Activated CD8-positive, alpha-beta memory T cell treated with anti-CD3 and anti-CD28 coated beads for 4 hours (primary cell): ENCODE measurements around the gene IRF4.

Source experiments
- DNase-seq, 2 donors: peaks; one replicate each; pipeline ENCODE4 v3.0.0-alpha.2; 2020; ENCODE audit warnings: low read depth in 2 of 2

Gene IRF4

DNA sequence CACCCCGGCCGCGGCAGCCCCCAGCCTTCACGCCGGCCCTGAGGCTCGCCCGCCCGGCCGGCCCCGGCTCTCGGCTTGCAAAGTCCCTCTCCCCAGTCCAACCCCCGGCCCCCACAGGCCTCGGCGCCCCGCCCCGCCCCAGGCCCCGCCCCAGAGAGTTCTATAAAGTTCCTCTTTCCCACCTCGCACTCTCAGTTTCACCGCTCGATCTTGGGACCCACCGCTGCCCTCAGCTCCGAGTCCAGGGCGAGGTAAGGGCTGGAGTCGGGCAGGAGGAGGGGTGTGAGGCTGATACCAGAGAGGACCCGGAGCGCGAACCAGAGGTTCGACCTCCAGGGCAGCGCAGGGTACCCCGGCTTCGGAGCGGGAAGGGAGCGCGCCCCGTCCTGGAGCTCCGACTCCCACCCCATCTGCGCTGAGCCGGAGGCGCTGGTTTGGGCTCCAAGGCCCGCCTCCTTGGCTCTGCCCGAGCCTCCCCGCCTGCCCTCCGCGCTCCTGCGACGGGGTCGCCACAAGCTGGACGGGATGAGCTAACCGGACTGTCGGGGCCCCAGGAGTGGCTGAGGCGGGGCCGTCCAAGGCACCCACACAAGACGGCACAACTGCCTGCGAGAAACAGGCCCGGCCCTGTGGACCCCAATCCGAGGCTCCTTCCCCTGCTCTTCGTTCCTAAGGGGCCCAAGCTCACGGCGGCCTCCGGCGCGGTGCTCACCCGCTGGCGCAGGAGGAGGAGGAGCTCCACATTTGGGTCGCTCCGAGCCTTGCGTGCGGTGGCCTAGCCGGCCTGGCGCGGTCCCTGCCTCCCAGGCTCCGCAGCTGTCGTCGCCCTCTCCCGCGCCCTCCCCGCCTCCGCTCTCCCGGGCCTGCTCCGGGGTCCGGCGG is at the start of gene IRF4:
TSS of gene IRF4 (plus strand) at position 194 of the 882 bp plus-strand sequence. CDS start 1,401 bp downstream, outside the sequence.
- peak; percentile 61 for DNase-seq

GRCh38 chr6:341914-342831 is 49.4 kb upstream of the IRF4 start:
- DNase-seq, result no peak

GRCh38 chr6:342832-343179 is 48.7 kb upstream of the IRF4 start:
- DNase-seq, result no peak

- no peak for DNase-seq
Measured at GRCh38 chr6:343226-343935, 48.2 kb upstream of the IRF4 start.

DNA sequence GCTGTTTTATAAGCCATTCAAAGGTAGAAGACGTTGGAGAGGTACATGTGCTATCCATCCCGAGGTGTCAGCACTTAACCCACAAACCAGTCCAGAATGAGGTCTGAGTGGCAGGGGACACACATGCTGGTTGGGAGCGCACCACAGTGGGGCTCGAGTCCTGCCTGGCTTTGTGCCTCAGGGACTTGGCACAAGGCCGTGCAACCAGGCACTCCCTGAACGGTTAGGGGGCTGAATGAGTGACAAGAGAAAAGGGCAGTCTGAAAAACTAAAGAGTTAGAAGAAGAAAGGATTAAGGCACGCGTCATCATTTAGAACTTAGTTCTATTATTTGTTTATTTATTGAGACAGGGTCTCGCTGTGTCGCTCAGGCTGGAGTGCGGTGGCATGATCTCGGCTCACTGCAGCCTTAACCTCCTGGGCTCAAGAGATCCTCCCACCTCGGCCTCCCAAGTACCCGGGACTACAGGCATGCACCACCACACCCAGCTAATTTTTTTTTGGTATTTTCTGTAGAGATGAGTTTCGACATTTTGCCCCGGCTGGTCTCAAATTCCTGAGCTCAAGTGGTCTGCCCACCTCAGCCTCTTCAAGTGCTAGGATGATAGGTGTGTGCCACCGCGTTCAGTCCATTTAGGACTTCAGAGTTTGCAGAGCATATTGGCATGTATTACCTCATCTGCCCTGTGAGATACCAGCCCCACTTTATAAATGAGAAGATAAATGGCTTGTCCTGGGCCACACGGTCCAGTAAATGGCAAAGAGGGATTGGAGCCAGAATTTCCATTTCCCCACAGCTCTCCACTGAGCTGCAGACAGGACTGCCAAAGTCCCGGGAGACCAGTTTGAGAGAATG is 47.4 kb upstream of the IRF4 start:
- DNase-seq, result no peak

- DNase-seq, result no peak
Measured at GRCh38 chr6:344816-345340, 46.7 kb upstream of the IRF4 start.

DNA sequence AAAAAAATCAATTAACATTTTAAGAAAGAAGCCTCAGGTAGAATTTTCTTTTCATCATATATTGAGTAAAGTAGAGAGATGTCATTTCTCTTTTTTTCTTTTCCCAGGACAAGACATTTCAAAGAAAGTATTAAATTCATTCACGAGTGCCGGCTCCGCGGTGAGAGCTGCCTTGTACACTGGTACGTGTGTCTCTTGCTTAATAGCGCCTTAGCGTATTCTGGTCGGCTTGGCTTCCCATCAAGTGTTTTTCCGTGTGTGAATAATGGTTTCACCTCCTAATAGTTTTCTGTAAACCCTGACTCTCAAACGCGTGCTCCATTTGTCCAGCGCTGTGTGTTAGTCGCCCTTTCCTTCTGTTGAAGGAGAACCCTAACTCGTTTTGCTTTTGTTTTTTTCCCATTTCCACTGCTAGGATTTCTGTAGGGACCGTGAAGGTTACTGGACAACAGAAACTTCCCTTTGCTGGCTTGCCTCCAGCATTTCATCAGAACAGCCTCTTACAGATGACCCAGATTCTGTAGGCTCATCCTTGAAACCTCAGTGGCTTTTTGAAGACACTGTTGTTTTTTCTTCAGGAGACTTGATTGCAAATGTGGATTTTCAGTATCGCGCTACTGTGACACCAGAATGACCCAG is 45.7 kb upstream of the IRF4 start:
- DNase-seq, result no peak

DNA sequence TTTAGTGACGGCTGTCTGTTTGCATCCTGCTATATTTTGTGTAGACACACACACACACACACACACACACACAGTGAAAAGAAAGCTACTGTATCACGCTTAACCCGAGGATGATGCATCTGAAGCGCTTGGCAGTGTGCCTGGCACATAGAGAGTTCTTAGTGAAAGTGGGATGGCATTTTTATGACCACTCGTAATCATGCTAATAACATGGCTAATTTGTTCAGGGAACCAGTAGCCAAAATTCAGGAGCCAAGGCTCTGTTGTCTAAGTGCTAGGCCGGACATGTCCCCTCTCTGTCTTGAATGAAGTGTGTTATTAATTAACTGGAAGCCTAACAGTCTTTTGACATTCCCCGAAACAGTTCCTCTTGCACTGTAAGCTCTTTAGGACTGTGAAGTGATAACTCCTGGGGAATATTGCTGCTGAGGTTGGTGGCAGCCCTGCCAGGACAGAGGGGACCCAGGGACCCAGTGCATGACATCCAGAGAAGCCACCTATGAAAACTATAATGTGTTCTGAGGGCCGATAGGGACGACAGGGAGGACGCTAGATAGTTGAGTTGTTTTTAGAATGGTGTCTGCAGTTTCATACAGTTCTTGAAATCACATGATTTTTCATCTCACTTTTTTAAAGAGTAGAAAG is 45.0 kb upstream of the IRF4 start:
- DNase-seq, result no peak

GRCh38 chr6:347232-347631 is 44.3 kb upstream of the IRF4 start:
- DNase-seq, result no peak

DNA sequence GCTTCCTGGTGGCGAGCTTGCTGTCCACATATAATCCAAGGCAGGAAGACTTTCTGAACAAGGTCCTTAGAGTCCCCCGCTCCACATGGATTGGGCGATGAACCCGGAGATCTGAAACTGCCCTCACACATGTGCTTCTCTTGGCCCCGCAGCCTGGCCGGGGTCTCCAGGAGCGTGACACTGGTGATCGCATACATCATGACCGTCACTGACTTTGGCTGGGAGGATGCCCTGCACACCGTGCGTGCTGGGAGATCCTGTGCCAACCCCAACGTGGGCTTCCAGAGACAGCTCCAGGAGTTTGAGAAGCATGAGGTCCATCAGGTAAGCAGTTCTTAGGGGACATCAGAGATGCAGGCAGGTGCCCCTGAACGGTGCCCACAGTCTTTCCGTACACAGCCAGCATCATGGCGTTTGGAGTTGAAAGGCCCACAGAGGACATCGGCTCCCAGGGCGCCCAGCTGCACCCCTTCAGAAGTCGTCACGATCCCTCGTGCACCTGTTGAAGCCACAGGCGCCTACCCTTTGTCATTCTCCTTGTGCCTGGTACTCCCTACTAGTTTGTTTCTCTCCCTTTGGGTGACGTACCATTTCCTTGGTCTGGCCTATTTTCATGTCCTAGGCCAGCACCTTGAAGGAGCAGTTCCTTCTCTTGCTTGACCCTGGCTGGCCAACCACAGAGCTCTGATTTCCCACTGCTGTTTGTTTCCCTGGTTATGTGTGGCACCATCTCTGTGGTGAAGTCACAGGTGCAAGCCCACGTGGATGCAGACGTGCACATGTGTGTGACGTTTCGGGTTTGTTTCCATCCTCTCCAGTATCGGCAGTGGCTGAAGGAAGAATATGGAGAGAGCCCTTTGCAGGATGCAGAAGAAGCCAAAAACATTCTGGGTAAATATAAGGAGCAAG is 43.3 kb upstream of the IRF4 start:
- DNase-seq, result no peak

GRCh38 chr6:348860-349396 is 42.6 kb upstream of the IRF4 start:
- DNase-seq, result no peak

- no peak for DNase-seq
Measured at GRCh38 chr6:349491-349921, 42.0 kb upstream of the IRF4 start.

DNA sequence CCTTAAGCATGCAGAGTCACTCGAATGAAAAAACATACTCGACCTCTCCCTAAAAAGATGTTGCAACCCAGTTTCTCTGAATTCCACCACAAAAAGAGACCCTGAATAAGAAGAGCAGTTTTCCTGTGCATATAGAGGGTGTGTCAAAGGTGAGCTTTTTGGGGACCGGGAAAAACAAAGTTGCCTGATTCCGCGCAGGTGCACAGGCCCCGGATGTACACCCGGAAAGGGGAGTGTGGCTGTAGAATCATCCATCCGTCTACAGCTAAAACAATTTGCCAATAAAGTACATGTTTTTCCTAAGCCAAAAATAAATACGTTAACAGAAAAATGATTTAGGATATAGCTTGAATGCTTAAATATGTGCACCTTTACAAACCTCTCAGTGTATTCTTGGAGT is 41.2 kb upstream of the IRF4 start:
- no peak for DNase-seq

DNA sequence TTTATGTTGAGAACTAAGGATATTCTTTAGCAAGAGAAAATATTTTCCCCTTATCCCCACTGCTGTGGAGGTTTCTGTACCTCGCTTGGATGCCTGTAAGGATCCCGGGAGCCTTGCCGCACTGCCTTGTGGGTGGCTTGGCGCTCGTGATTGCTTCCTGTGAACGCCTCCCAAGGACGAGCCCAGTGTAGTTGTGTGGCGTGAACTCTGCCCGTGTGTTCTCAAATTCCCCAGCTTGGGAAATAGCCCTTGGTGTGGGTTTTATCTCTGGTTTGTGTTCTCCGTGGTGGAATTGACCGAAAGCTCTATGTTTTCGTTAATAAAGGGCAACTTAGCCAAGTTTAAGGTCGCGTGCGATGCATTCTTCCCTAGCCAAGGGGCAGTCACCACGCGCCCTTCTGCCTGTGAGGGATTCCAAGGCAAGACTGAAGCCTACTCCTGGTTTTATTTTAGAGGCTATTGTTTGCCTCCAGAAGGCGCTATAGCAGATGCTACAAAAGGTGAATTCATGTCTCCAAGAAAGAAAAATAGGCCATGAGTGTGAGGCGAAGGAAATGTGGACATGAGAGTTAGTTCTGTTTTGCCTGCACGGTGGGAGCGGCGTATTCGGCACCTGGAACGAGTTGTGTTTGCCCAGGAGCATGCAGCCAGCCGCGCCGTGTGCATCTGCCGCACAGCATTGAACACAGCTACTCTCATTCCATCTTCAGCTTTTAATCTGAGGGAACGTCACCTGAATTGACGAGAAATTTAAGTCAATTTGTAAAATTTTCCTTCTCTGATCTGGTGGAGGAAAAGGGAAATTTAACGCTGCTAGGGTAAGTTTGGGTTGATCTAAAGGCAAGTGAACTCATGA is 40.3 kb upstream of the IRF4 start:
- DNase-seq, result no peak

GRCh38 chr6:351867-352289 is 39.7 kb upstream of the IRF4 start:
- no peak for DNase-seq

DNA sequence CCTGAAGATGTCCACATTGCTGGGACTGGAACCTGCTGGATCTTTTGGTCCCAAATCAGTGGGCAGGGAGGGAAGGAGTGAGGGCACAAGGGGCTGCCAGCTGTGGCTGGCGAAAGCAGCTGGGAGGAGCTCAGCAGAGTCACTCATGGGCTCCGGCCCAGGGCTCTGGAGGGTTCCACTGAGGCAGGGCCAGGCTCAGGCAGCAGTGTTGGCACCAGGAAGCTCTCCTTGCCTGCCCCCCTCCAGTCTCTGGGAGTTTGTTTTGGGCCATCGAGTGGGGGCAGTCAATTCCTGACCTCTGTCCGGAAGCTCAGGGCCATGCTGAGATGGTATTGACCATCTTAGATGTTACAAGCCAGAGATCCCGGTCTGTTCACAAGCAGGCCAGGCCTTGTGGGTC is 39.1 kb upstream of the IRF4 start:
- no peak for DNase-seq

GRCh38 chr6:352896-353470 is 38.6 kb upstream of the IRF4 start:
- no peak for DNase-seq
